Hepatocyte (in vitro differentiated cells): ENCODE measurements around the gene PDP2.

ENCODE experiments used
- EZH2 ChIP-seq: fragments of 200-600 bp; sonication (generic); IDR thresholded peaks from 2 replicates; pipeline ENCODE4 v1.6.1; 2016; ENCODE audit warnings: antibody characterized with exemption, mild to moderate bottlenecking, borderline replicate concordance
- TF ChIP-seq, protein P1 (sequence below): fragments of 200-600 bp; sonication (generic); IDR thresholded peaks from 2 replicates; pipeline ENCODE4 v1.5.1; 2016; ENCODE audit warnings: antibody characterized with exemption, mild to moderate bottlenecking; ENCODE audit not compliant: poor library complexity

DNA sequence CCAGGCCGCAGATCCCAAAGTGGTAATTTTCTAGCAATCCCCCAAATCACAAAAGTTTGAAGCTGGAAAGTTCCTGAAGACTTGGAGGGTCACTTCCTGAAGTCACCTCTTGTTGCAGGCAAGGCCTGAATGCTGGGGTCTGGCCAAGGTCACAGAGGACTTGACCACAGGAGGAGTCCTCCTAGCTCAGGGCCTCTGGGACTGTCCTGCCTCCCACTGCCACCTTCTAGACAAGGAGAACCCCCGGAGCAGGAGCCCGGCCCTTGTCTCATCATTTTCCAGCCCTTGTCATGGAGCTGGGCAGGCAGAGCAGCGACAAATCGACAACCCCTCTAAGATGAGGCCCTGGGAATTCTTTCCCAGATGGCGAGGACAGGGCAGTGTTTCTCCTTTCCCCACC, 38.0 kb downstream of the PDP2 start:
- TF ChIP-seq, protein P1, sequence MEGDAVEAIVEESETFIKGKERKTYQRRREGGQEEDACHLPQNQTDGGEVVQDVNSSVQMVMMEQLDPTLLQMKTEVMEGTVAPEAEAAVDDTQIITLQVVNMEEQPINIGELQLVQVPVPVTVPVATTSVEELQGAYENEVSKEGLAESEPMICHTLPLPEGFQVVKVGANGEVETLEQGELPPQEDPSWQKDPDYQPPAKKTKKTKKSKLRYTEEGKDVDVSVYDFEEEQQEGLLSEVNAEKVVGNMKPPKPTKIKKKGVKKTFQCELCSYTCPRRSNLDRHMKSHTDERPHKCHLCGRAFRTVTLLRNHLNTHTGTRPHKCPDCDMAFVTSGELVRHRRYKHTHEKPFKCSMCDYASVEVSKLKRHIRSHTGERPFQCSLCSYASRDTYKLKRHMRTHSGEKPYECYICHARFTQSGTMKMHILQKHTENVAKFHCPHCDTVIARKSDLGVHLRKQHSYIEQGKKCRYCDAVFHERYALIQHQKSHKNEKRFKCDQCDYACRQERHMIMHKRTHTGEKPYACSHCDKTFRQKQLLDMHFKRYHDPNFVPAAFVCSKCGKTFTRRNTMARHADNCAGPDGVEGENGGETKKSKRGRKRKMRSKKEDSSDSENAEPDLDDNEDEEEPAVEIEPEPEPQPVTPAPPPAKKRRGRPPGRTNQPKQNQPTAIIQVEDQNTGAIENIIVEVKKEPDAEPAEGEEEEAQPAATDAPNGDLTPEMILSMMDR, result no peak
- TF ChIP-seq EZH2, result no peak
